GM18951 (cell line): ENCODE measurements around the gene OR2G3.

ENCODE experiments used
- POLR2A ChIP-seq: IDR thresholded peaks from 4 replicates; pipeline ENCODE4 v1.6.1; 2011; ENCODE audit warnings: mild to moderate bottlenecking; ENCODE audit not compliant: insufficient read length, insufficient read depth; ENCODE audit errors: extremely low read depth
- in situ Hi-C: fragments of 300-500 bp; cut with MboI; formaldehyde crosslinking; loops from one replicate; pipeline ENCODE4 v1.12.0; 2022; ENCODE audit warnings: low sequenced_read_pairs, mixed read lengths, inconsistent platforms; ENCODE audit not compliant: unreplicated experiment

OR2G3 gene

GRCh38 chr1:247642742-247643141 is 37.4 kb downstream of the OR2G3 start:
- no peak for TF ChIP-seq POLR2A
- in situ Hi-C loops: no loop called here

GRCh38 chr1:247646867-247647266 is 41.5 kb downstream of the OR2G3 start:
- in situ Hi-C loops: no loop called here
- no peak for TF ChIP-seq POLR2A

GRCh38 chr1:247647864-247648263 is 42.5 kb downstream of the OR2G3 start:
- TF ChIP-seq POLR2A: no peak
- in situ Hi-C loops: no loop called here

GRCh38 chr1:247653040-247653439 is 47.7 kb downstream of the OR2G3 start:
- no peak for TF ChIP-seq POLR2A
- in situ Hi-C loops: no loop called here
